Astrocyte (in vitro differentiated cells and primary cell): Measurements from ENCODE around the gene APBB3. TPM values are rescaled to one million over a fixed set of nuclear protein-coding genes. Genes with fewer than 3 reads are reported as not detected.
A peak's percentile ranks its signal among the peaks of the same experiment; 100 is the strongest.

Experiments used
- DNase-seq: peaks from one replicate; pipeline ENCODE4 v3.0.0-alpha.2; 2010; ENCODE audit warnings: low read depth
- FAIRE-seq: peaks from 2 replicates; lab custom pipeline; 2011; peaks lifted over from hg19 to GRCh38; lab: Jason Lieb, UNC
- H2AFZ ChIP-seq: 2 replicates; pipeline ENCODE4 v1.6.0; 2012; ENCODE audit warnings: low read depth, low read length, inconsistent platforms
- H3K27ac ChIP-seq: 2 replicates; pipeline ENCODE4 v1.5.1; 2011; ENCODE audit warnings: low read depth, low read length, inconsistent platforms
- H3K27me3 ChIP-seq: 2 replicates; pipeline ENCODE4 v1.6.0; 2011; ENCODE audit warnings: low read length, inconsistent platforms; ENCODE audit not compliant: insufficient read depth
- H3K36me3 ChIP-seq: 2 replicates; pipeline ENCODE4 v1.5.1; 2011; ENCODE audit warnings: low read length, inconsistent platforms; ENCODE audit not compliant: insufficient read depth
- H3K4me1 ChIP-seq: 2 replicates; pipeline ENCODE4 v1.5.1; 2011; ENCODE audit warnings: low read length, inconsistent platforms; ENCODE audit not compliant: insufficient read depth
- H3K4me2 ChIP-seq: 2 replicates; pipeline ENCODE4 v1.6.0; 2012; ENCODE audit warnings: low read length, inconsistent platforms
- H3K4me3 ChIP-seq: 2 replicates; pipeline ENCODE4 v1.5.1; 2011; ENCODE audit warnings: low read depth, mild to moderate bottlenecking, low read length, inconsistent platforms; ENCODE audit not compliant: insufficient read depth
- H3K79me2 ChIP-seq: 2 replicates; pipeline ENCODE4 v1.6.0; 2012; ENCODE audit warnings: mild to moderate bottlenecking, low read length, inconsistent platforms; ENCODE audit not compliant: insufficient read depth
- H3K9ac ChIP-seq: 2 replicates; pipeline ENCODE4 v1.6.0; 2012; ENCODE audit warnings: mild to moderate bottlenecking, low read length, inconsistent platforms
- H3K9me3 ChIP-seq: 2 replicates; pipeline ENCODE4 v1.5.1; 2012; ENCODE audit warnings: low read depth, mild to moderate bottlenecking, low read length, inconsistent platforms; ENCODE audit not compliant: insufficient read depth
- H4K20me1 ChIP-seq: 2 replicates; pipeline ENCODE4 v1.6.0; 2012; ENCODE audit warnings: low read length, inconsistent platforms; ENCODE audit not compliant: insufficient read depth
- H3K27ac Mint-ChIP-seq: one replicate; pipeline ENCODE4 v1.8.0; 2021; ENCODE audit warnings: mild to moderate bottlenecking, mixed read lengths; ENCODE audit not compliant: unreplicated experiment
- H3K27me3 Mint-ChIP-seq: one replicate; pipeline ENCODE4 v1.8.0; 2021; ENCODE audit warnings: low read depth, mixed read lengths; ENCODE audit not compliant: unreplicated experiment
- H3K36me3 Mint-ChIP-seq: one replicate; pipeline ENCODE4 v1.8.0; 2021; ENCODE audit warnings: low read depth, mixed read lengths; ENCODE audit not compliant: unreplicated experiment
- H3K4me1 Mint-ChIP-seq: one replicate; pipeline ENCODE4 v1.8.0; 2021; ENCODE audit warnings: low read depth, mixed read lengths; ENCODE audit not compliant: unreplicated experiment
- H3K4me3 Mint-ChIP-seq: one replicate; pipeline ENCODE4 v1.8.0; 2021; ENCODE audit warnings: mild to moderate bottlenecking, moderate library complexity, mixed read lengths; ENCODE audit not compliant: unreplicated experiment
- H3K9me3 Mint-ChIP-seq: one replicate; pipeline ENCODE4 v1.8.0; 2021; ENCODE audit warnings: mild to moderate bottlenecking, mixed read lengths; ENCODE audit not compliant: unreplicated experiment
- CTCF ChIP-seq: IDR thresholded peaks from 2 replicates; pipeline ENCODE4 v1.5.1; 2011; ENCODE audit warnings: low read depth, mild to moderate bottlenecking, inconsistent platforms, low read length, moderate library complexity; ENCODE audit not compliant: insufficient read depth
- EZH2 ChIP-seq: IDR thresholded peaks from 2 replicates; pipeline ENCODE4 v1.6.1; 2012; ENCODE audit warnings: mild to moderate bottlenecking, low read length, inconsistent platforms; ENCODE audit not compliant: insufficient read depth
- total RNA-seq: library from RNA; stranded (reverse); gene quantifications from 2 replicates; pipeline ENCODE4 v1.2.1, GENCODE V29; 2021

APBB3 gene
- total RNA-seq, 1 donor from 2014 or later: 20.4 TPM

GRCh38 chr5:140561753-140562523 is 2.5 kb downstream of the APBB3 start:
- H3K27me3 Mint-ChIP-seq: no peaks in the 10 kb centered on the region
- H3K9me3 ChIP-seq: no peaks in the 10 kb centered on the region
- peaks cover 16% of the 10 kb centered on the region for H3K36me3 Mint-ChIP-seq
- H2AFZ ChIP-seq: no peak overlapping the region
- no peak overlapping the region for H3K9ac ChIP-seq
- peaks cover 4% of the 10 kb centered on the region for H4K20me1 ChIP-seq
- peaks cover 37% of the 10 kb centered on the region for H3K79me2 ChIP-seq
- H3K27ac ChIP-seq: no peak overlapping the region
- H3K27me3 ChIP-seq: no peaks in the 10 kb centered on the region
- H3K9me3 Mint-ChIP-seq: no peaks in the 10 kb centered on the region
- FAIRE-seq: no peak
- H3K4me1 Mint-ChIP-seq: peaks cover 12% of the 10 kb centered on the region
- DNase-seq: no peak
- no peak for TF ChIP-seq CTCF
- no peak for TF ChIP-seq EZH2
- no peak overlapping the region for H3K4me3 ChIP-seq
- H3K27ac Mint-ChIP-seq: no peak overlapping the region
- peaks cover 7% of the 10 kb centered on the region for H3K36me3 ChIP-seq
- H3K4me3 Mint-ChIP-seq: peak overlapping the region; percentile 90
- peaks cover 23% of the 10 kb centered on the region for H3K4me1 ChIP-seq
- H3K4me2 ChIP-seq: no peak overlapping the region

GRCh38 chr5:140560227-140560626 is 4.2 kb downstream of the APBB3 start:
- Histone ChIP-seq H3K4me3 (no peak overlapping the region), H3K4me1 (peaks cover 23% of the 10 kb centered on the region), H3K36me3 (no peaks in the 10 kb centered on the region), H4K20me1 (peaks cover 12% of the 10 kb centered on the region), H3K9me3 (no peaks in the 10 kb centered on the region), H2AFZ (no peak overlapping the region), H3K79me2 (peaks cover 37% of the 10 kb centered on the region), H3K27ac (no peak overlapping the region), H3K27me3 (no peaks in the 10 kb centered on the region), H3K4me2 (no peak overlapping the region), H3K9ac (no peak overlapping the region)
- Mint-ChIP-seq H3K36me3 (peaks cover 18% of the 10 kb centered on the region), H3K9me3 (no peaks in the 10 kb centered on the region), H3K4me3 (no peak overlapping the region), H3K4me1 (peaks cover 13% of the 10 kb centered on the region), H3K27me3 (no peaks in the 10 kb centered on the region), H3K27ac (no peak overlapping the region)
- TF ChIP-seq EZH2: no peak
- TF ChIP-seq CTCF: no peak
- FAIRE-seq (no peak), DNase-seq (no peak)

DNA sequence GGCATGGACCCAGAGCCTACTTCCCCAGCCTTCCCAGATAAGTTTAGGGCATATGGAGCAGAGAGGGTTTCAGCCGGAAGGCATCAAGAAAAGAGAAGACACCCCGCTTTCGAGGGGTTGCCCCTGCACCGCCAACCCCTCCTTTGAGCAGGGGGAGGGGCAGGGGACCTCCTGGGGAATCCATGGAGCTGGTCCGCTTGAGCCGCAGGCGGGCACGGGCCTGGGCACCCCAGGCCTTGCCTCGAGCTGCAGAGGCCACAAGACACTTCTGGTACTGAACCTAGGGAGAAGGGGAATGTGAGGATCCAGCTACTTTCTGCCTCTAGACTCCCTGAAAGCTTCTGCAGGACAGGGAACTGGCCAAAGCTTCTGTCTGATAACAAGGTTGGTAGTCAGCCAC is 5.9 kb downstream of the APBB3 start:
- FAIRE-seq (no peak), DNase-seq (no peak)
- Mint-ChIP-seq H3K9me3 (no peaks in the 10 kb centered on the region), H3K4me3 (peak overlapping the region; percentile 90), H3K27ac (no peak overlapping the region), H3K36me3 (peaks cover 22% of the 10 kb centered on the region), H3K4me1 (peaks cover 24% of the 10 kb centered on the region), H3K27me3 (no peaks in the 10 kb centered on the region)
- TF ChIP-seq CTCF (no peak), EZH2 (no peak)
- Histone ChIP-seq H3K4me1 (peaks cover 28% of the 10 kb centered on the region), H4K20me1 (peaks cover 29% of the 10 kb centered on the region), H3K9ac (no peak overlapping the region), H3K79me2 (peaks cover 43% of the 10 kb centered on the region), H3K36me3 (peaks cover under 1% of the 10 kb centered on the region), H3K27ac (no peak overlapping the region), H3K4me2 (no peak overlapping the region), H3K27me3 (no peaks in the 10 kb centered on the region), H2AFZ (no peak overlapping the region), H3K4me3 (no peak overlapping the region), H3K9me3 (no peaks in the 10 kb centered on the region)
